Large intestine (tissue), 3 donors: Measurements from ENCODE around the gene MINPP1. TPM values are rescaled to one million over a fixed set of nuclear protein-coding genes. Genes with fewer than 3 reads are reported as not detected.
A peak's percentile ranks its signal among the peaks of the same experiment; 100 is the strongest.

Source experiments
- DNase-seq, 2 donors: peaks; one replicate each; pipeline versions ENCODE4 v3.0.0 to v3.0.0-alpha.2; 2013
- H3K27ac ChIP-seq: one replicate; pipeline ENCODE4 v1.5.1; 2013; ENCODE audit warnings: low read length
- H3K27me3 ChIP-seq: 2 replicates; pipeline ENCODE4 v1.6.1; 2013; ENCODE audit warnings: low read length; ENCODE audit not compliant: control insufficient read depth, insufficient read depth
- H3K36me3 ChIP-seq: 2 replicates; pipeline ENCODE4 v1.6.1; 2013; ENCODE audit warnings: low read length; ENCODE audit not compliant: control insufficient read depth, insufficient read depth
- H3K4me1 ChIP-seq: one replicate; pipeline ENCODE4 v1.6.1; 2013; ENCODE audit warnings: low read length; ENCODE audit not compliant: control insufficient read depth, insufficient read depth
- H3K4me3 ChIP-seq: one replicate; pipeline ENCODE4 v1.5.1; 2013; ENCODE audit warnings: low read length
- H3K9me3 ChIP-seq: one replicate; pipeline ENCODE4 v1.6.1; 2013; ENCODE audit warnings: mild to moderate bottlenecking, low read depth, low read length, moderate library complexity; ENCODE audit not compliant: control insufficient read depth
- WGBS: methylation state at CpG from one replicate; pipeline ENCODE4 v1.1.5; 2013; ENCODE audit warnings: low lambda C conversion rate; ENCODE audit not compliant: insufficient coverage; 5-methylcytosine and 5-hydroxymethylcytosine counted together
- polyA plus RNA-seq: library from polyadenylated mRNA; unstranded; fragments of 120-200 nt; gene quantifications from one replicate; pipeline ENCODE4 v1.2.1, GENCODE V29; 2013

MINPP1 gene
- polyA plus RNA-seq, 1 donor: 43.0 TPM

DNA sequence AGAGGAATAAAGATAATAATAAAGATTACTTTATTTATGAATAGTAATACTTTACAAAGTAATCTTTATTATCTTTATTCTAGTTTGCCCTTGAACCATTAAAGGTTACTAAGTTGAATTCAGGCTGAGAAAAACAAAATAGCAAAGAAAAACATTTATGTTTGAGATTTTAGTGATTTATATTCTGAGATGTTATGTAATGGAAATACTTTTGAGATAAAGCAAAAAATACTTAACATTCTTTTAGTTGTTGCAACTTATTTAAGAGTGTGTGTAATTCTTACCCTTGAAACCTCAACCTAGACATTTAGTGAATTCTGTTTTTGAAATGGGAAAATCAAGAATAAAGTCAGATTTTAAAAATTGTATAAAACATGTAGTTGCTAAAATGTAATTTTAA lies 40.0 kb downstream of the MINPP1 start:
- peaks cover 24% of the 10 kb centered on the region for H3K36me3 ChIP-seq
- peaks cover 6% of the 10 kb centered on the region for H3K4me1 ChIP-seq
- H3K9me3 ChIP-seq: no peaks in the 10 kb centered on the region
- no peaks in the 10 kb centered on the region for H3K27me3 ChIP-seq
- H3K4me3 ChIP-seq: no peak overlapping the region
- DNase-seq: no peak
- no peak overlapping the region for H3K27ac ChIP-seq

DNA sequence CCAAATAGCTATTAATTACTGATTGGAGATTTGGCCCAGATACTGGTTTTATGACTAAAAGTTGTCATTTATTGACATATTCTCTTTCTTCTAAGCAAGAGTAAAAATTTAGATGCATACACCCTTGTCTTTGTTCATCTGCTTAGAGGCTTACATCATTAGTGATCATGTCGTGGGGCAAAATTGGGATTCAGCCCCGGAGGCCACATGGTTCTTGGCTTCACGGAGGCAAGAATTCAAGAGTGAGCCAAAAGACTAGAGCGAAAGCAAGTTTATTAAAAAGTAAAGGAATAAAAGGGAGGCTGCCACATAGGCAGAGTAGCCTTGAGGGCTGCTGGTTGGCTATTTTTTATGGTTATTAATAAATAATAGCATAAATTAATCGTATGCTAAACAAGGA lies 41.1 kb downstream of the MINPP1 start:
- 86% methylated on average over 4 of the region's 5 CpGs for WGBS
- Histone ChIP-seq H3K9me3 (no peaks in the 10 kb centered on the region), H3K27ac (no peak overlapping the region), H3K4me3 (no peak overlapping the region), H3K36me3 (peaks cover 24% of the 10 kb centered on the region), H3K27me3 (no peaks in the 10 kb centered on the region), H3K4me1 (peaks cover 6% of the 10 kb centered on the region)
- no peak for DNase-seq

DNA sequence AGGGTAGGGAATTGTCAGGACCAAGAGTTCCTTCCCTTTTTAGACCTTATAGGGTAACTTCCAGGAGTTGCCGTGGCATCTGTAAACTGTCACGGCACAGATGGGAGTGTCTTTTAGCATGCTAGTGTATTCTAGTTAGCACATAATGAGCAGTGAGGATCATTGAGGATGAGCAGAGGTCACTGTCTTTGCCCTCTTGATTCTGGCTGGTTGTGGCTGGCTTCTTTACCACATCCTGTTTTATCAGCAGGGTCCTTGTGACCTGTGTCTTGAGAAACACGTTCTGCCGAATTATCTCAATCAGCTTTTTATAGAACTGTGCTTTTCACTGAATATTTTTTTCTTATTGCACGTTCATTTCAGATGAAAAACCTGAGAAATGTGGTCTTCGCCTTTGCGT lies 41.5 kb downstream of the MINPP1 start:
- no peaks in the 10 kb centered on the region for H3K27me3 ChIP-seq
- H3K9me3 ChIP-seq: no peaks in the 10 kb centered on the region
- H3K4me3 ChIP-seq: no peak overlapping the region
- peaks cover 24% of the 10 kb centered on the region for H3K36me3 ChIP-seq
- DNase-seq: peak in 1 of 2 donors; percentile 12
- H3K27ac ChIP-seq: no peak overlapping the region
- 100% methylated on average over 2 of the region's 7 CpGs for WGBS
- peaks cover 6% of the 10 kb centered on the region for H3K4me1 ChIP-seq

DNA sequence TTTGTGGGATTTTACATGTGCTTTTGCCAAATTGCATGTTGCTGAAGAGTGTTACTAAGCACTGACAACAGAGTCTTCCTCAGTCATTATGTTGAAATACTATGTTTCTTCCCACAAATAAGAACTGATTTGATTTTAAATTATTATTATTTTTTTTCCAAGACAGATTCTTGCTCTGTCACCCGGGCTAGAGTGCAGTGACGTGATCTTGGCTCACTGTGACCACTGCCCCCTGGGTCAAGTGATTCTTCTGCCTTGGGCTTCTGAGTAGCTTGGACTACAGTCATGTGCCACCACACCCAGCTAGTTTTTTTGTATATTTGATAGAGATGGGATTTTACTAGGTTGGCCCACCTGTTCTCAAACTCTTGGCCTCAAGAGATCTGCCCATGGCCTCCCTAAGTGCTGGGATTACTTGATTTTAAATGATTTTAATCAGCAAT lies 42.3 kb downstream of the MINPP1 start:
- peak; percentile 34 to 46 for DNase-seq
- Histone ChIP-seq H3K4me3 (no peak overlapping the region), H3K27ac (no peak overlapping the region), H3K36me3 (peaks cover 20% of the 10 kb centered on the region), H3K4me1 (peaks cover 6% of the 10 kb centered on the region), H3K9me3 (no peaks in the 10 kb centered on the region), H3K27me3 (no peaks in the 10 kb centered on the region)
- WGBS: no CpG with 5 or more reads among the region's 2 CpGs

DNA sequence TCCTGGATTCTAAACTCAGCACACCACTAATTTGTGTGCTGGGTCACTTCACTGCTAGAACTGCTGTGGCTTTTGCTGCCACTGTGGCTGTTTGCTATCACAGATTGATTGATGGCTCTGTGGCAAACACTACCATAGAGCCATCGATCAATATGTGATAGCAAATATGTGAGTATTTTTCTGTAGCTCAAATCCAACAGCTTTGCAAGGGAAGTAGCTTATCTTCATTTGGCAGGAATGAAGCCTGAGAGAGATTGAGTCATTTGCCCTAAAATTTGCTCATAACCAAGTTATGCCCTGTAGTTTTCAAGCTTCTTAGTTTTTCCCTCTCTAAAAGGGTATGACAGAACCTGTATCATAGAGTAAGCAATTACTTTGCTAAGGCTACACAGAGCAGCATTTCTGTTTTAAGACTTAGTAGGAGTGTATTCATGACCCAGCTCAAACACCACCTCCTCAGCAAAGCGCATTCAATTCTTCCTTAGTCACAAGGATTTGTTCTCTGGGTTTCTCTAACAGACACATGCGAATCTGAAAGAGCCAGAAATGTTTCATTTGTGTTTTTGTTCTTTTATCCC lies 43.1 kb downstream of the MINPP1 start:
- Histone ChIP-seq H3K4me1 (peaks cover 6% of the 10 kb centered on the region), H3K9me3 (no peaks in the 10 kb centered on the region), H3K27ac (no peak overlapping the region), H3K36me3 (peaks cover 15% of the 10 kb centered on the region), H3K27me3 (no peaks in the 10 kb centered on the region), H3K4me3 (no peak overlapping the region)
- 80% methylated on average over 1 of the region's 3 CpGs for WGBS
- no peak for DNase-seq

DNA sequence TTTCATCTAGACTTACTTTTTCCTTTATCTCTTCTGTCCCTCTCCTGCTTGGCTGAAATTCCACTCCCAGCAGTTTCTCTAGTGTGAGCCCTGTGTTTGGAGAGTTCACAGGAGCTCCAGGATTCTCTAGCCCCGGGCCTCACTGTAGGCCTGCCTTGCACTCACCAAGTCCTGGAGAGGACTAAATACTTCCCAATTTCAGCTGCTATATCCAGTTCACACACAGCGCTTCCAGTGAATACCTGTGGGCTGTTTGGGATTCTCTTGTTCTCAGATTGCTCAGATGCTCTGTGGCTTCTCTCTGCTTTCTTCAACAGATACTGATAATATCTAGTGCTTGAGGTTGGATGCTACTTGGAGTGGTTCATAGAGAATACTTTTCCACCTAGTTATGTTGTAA lies 46.0 kb downstream of the MINPP1 start:
- Histone ChIP-seq H3K9me3 (no peaks in the 10 kb centered on the region), H3K4me3 (no peak overlapping the region), H3K27ac (no peak overlapping the region), H3K27me3 (no peaks in the 10 kb centered on the region), H3K36me3 (peaks cover 5% of the 10 kb centered on the region), H3K4me1 (peaks cover 6% of the 10 kb centered on the region)
- no CpG with 5 or more reads among the region's 2 CpGs for WGBS
- DNase-seq: no peak

DNA sequence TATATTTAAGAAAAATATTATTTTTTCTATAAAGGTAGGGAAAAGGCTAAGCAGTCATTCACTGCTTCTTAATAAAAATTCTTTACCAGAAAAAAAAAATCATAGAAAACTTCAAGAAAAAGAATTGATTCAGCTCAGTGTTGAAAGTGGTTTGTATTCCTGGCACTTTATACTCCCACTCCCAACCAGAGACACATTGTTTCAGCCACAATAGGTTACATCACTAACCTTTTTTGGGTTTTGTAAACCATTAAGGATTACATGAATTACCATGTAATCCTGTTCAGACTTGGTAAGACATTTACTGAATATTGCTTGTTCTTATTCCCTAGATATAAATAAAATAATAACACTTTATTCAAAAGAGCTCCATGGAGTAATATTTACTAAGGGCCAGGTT lies 46.6 kb downstream of the MINPP1 start:
- Histone ChIP-seq H3K4me1 (peaks cover 6% of the 10 kb centered on the region), H3K36me3 (peaks cover 5% of the 10 kb centered on the region), H3K27me3 (no peaks in the 10 kb centered on the region), H3K4me3 (no peak overlapping the region), H3K9me3 (no peaks in the 10 kb centered on the region), H3K27ac (no peak overlapping the region)
- no peak for DNase-seq

DNA sequence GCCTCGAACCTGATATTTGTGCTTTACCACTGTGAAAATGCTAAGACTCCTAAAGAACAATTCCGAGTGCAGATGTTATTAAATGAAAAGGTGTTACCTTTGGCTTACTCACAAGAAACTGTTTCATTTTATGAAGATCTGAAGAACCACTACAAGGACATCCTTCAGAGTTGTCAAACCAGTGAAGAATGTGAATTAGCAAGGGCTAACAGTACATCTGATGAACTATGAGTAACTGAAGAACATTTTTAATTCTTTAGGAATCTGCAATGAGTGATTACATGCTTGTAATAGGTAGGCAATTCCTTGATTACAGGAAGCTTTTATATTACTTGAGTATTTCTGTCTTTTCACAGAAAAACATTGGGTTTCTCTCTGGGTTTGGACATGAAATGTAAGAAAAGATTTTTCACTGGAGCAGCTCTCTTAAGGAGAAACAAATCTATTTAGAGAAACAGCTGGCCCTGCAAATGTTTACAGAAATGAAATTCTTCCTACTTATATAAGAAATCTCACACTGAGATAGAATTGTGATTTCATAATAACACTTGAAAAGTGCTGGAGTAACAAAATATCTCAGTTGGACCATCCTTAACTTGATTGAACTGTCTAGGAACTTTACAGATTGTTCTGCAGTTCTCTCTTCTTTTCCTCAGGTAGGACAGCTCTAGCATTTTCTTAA lies 47.7 kb downstream of the MINPP1 start:
- Histone ChIP-seq H3K36me3 (peaks cover 2% of the 10 kb centered on the region), H3K4me3 (no peak overlapping the region), H3K4me1 (peaks cover 6% of the 10 kb centered on the region), H3K9me3 (no peaks in the 10 kb centered on the region), H3K27ac (no peak overlapping the region), H3K27me3 (no peaks in the 10 kb centered on the region)
- WGBS: no CpG with 5 or more reads among the region's 2 CpGs
- no peak for DNase-seq

DNA sequence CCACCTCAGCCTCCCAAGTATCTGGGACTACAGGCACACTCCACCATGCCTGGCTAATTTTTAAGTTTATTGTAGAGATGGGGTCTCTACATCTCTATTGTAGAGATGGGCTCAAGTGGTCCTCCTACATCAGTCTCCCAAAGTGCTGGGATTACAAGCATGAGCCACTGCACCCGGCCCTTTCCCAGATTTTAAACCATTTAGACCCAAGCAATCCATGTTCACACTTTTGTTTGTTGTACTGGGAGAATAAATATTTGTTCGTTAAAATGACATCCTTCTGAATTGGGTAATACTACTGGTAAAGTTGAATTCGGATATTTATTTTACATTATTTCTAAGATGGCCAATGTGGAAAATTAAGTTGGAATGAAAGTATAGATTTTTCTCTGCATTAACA lies 52.7 kb downstream of the MINPP1 start:
- H3K4me3 ChIP-seq: no peak overlapping the region
- 100% methylated on average over 1 of the region's 3 CpGs for whole genome bisulfite sequencing
- no peak overlapping the region for H3K27ac ChIP-seq
- H3K9me3 ChIP-seq: no peaks in the 10 kb centered on the region
- H3K4me1 ChIP-seq: peaks cover 17% of the 10 kb centered on the region
- no peak for DNase-seq
- no peaks in the 10 kb centered on the region for H3K27me3 ChIP-seq
- no peaks in the 10 kb centered on the region for H3K36me3 ChIP-seq

DNA sequence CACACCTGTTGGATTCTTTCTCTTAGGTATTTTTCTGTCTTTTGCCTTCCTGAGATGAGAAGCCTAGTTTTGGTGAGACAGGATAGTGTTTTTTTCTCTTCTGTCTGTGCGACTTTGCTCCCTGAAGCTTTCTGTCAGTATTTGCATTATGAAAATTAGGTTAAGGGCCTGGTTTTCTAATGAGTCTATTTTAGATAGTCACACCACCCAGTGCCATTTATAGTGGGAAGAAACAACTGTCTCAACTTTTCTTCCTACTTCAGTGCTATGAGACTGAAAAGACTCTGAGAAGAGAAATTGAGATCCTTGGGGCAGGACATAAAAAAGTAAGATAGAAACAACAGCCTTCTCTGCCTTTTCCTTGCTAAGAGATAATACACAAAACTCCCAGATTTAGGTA lies 53.6 kb downstream of the MINPP1 start:
- H3K9me3 ChIP-seq: peaks cover 3% of the 10 kb centered on the region
- peaks cover 19% of the 10 kb centered on the region for H3K4me1 ChIP-seq
- DNase-seq: no peak
- no peak overlapping the region for H3K4me3 ChIP-seq
- H3K27me3 ChIP-seq: no peaks in the 10 kb centered on the region
- H3K27ac ChIP-seq: no peak overlapping the region
- H3K36me3 ChIP-seq: no peaks in the 10 kb centered on the region
- WGBS: no CpG with 5 or more reads among the region's 1 CpG

DNA sequence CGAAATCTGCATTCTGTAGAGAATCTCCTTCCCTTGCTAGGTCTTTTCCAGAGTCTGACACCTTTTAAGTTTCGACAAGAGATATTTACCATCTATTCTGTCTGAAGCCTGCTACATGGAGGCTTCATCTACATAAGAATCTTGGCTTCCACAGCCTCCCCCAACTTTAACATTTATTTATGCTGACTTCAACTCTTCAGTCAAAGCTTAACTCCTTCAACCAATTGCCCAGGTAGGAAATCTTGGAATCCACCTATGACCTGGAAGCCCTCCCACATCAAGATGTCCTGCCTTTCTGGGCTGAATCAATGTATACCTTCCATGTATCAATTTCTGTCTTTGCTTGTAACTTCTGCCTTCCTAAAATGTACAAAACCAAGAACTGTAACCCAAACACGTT lies 54.7 kb downstream of the MINPP1 start:
- no CpG with 5 or more reads among the region's 3 CpGs for WGBS
- no peak overlapping the region for H3K4me3 ChIP-seq
- peaks cover 19% of the 10 kb centered on the region for H3K4me1 ChIP-seq
- H3K27me3 ChIP-seq: no peaks in the 10 kb centered on the region
- H3K9me3 ChIP-seq: peaks cover 11% of the 10 kb centered on the region
- no peak for DNase-seq
- H3K36me3 ChIP-seq: no peaks in the 10 kb centered on the region
- H3K27ac ChIP-seq: no peak overlapping the region
